HL-60 (cell line): ENCODE data around the gene SLC36A2.

Experiments
- POLR2AphosphoS5 ChIP-seq: IDR thresholded peaks from 2 replicates; pipeline ENCODE4 v1.6.1; 2012; ENCODE audit warnings: low read depth
- TF ChIP-seq, protein P1 (sequence below): IDR thresholded peaks from one replicate; pipeline ENCODE4 v1.5.1; 2011; ENCODE audit warnings: low read length, control low read depth, inconsistent platforms; ENCODE audit not compliant: insufficient read depth

DNA sequence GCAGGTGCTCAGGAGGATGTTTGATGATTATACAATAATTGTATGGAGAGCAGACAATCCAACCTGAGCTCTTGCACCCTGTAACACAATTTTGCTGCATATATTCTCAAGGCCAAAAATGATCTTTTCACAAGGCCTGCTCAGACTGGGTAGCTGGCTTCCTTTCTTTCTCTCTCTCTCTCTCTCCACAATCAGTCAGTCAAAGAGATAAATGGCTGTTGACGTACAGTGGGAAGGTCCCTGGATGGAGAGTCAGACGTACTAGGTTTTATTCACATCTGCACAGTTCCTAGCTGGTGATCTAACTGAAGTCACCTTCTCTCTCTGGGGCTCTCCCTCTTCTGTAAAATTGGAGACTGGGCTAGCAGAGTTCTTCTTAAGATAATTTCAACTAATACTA, 19.8 kb downstream of the SLC36A2 start:
- TF ChIP-seq POLR2AphosphoS5: no peak
- TF ChIP-seq, protein P1, sequence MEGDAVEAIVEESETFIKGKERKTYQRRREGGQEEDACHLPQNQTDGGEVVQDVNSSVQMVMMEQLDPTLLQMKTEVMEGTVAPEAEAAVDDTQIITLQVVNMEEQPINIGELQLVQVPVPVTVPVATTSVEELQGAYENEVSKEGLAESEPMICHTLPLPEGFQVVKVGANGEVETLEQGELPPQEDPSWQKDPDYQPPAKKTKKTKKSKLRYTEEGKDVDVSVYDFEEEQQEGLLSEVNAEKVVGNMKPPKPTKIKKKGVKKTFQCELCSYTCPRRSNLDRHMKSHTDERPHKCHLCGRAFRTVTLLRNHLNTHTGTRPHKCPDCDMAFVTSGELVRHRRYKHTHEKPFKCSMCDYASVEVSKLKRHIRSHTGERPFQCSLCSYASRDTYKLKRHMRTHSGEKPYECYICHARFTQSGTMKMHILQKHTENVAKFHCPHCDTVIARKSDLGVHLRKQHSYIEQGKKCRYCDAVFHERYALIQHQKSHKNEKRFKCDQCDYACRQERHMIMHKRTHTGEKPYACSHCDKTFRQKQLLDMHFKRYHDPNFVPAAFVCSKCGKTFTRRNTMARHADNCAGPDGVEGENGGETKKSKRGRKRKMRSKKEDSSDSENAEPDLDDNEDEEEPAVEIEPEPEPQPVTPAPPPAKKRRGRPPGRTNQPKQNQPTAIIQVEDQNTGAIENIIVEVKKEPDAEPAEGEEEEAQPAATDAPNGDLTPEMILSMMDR: no peak
